A549 (cell line): Measurements from ENCODE around the gene TMCC3. TPM values are rescaled to one million over a fixed set of nuclear protein-coding genes. Genes with fewer than 3 reads are reported as not detected.

Source experiments
- ATAC-seq, 2 experiments: fragments of 200-7000 bp in 1 of 2; fragments of >200 bp in 1 of 2; cut with Nextera tagmentation in 1 of 2; cut with Tn5 transposase in 1 of 2; 3 replicates each; pipeline versions ENCODE4 v1.8.0 to v1.9.1; 2018 to 2020; ENCODE audit warnings: mild to moderate bottlenecking in 1 of 2, moderate library complexity in 1 of 2
- CTCF ChIA-PET: fragments of 300-600 bp; sonication (Branson Sonifier 250); formaldehyde crosslinking; extraction: SDS; loops from one replicate; lab custom pipeline; 2021; ENCODE audit warnings: antibody characterized with exemption, inconsistent platforms; lab: Yijun Ruan, JAX
- POLR2A ChIA-PET: fragments of 350-600 bp; formaldehyde crosslinking; extraction: SDS; loops from one replicate; lab custom pipeline; 2021; ENCODE audit warnings: antibody characterized with exemption, inconsistent platforms; lab: Yijun Ruan, JAX
- DNase-seq, 2 experiments: peaks; one replicate each; pipeline versions ENCODE4 v3.0.0 to v3.0.0-alpha.2; 2011 to 2016; ENCODE audit warnings: low read depth in 1 of 2, low spot score in 1 of 2
- FAIRE-seq: peaks from 2 replicates; lab custom pipeline; 2011; peaks lifted over from hg19 to GRCh38; lab: Jason Lieb, UNC
- H3K27ac ChIP-seq, 2 experiments: fragments of >200 bp; sonication (Bioruptor Twin); formaldehyde crosslinking; 3 replicates each; pipeline ENCODE4 v1.5.1; 2016 to 2017
- H3K4me1 ChIP-seq: fragments of >200 bp; sonication (Bioruptor Twin); formaldehyde crosslinking; 3 replicates; pipeline ENCODE4 v1.6.1; 2016
- H3K4me2 ChIP-seq: fragments of >200 bp; sonication (Bioruptor Twin); formaldehyde crosslinking; 3 replicates; pipeline ENCODE4 v1.6.1; 2016
- H3K4me3 ChIP-seq: fragments of >200 bp; sonication (Bioruptor Twin); formaldehyde crosslinking; 3 replicates; pipeline ENCODE4 v1.5.1; 2016
- H3K9me3 ChIP-seq: fragments of >200 bp; sonication (Bioruptor Twin); formaldehyde crosslinking; 3 replicates; pipeline ENCODE4 v1.6.1; 2016
- CEBPB ChIP-seq, 2 experiments: fragments of >200 bp in 1 of 2; sonication (Bioruptor Twin) in 1 of 2; formaldehyde crosslinking in 1 of 2; IDR thresholded peaks; 2 replicates each; pipeline ENCODE4 v1.6.1; 2012 to 2016
- CHD2 ChIP-seq: fragments of 150-350 bp; IDR thresholded peaks from 2 replicates; pipeline ENCODE4 v1.6.1; 2014; ENCODE audit warnings: low read length; ENCODE audit not compliant: partially characterized antibody
- CHD4 ChIP-seq: fragments of 200-600 bp; sonication (generic); IDR thresholded peaks from 2 replicates; pipeline ENCODE4 v1.6.1; 2016; ENCODE audit warnings: antibody characterized with exemption, mild to moderate bottlenecking, borderline replicate concordance
- CTCF ChIP-seq: fragments of >200 bp; sonication (Bioruptor Twin); formaldehyde crosslinking; IDR thresholded peaks from 3 replicates; pipeline ENCODE4 v1.5.1; 2016
- FOXS1 ChIP-seq: fragments of 250-450 bp; sonication (Bioruptor Pico); IDR thresholded peaks from 2 replicates; pipeline ENCODE4 v1.5.0; 2020; ENCODE audit warnings: mild to moderate bottlenecking, moderate library complexity
- GATA3 ChIP-seq: IDR thresholded peaks from 2 replicates; pipeline ENCODE4 v1.6.1; 2012; ENCODE audit warnings: borderline replicate concordance
- HES2 ChIP-seq: fragments of >200 bp; sonication (Bioruptor Twin); formaldehyde crosslinking; IDR thresholded peaks from 2 replicates; pipeline ENCODE4 v1.6.1; 2016
- HEYL ChIP-seq: fragments of 250-450 bp; sonication (Bioruptor Pico); IDR thresholded peaks from 2 replicates; pipeline ENCODE4 v1.8.0; 2021; ENCODE audit warnings: mild to moderate bottlenecking, moderate library complexity
- HMGXB4 ChIP-seq: fragments of 250-450 bp; sonication (Bioruptor Pico); IDR thresholded peaks from 2 replicates; pipeline ENCODE4 v1.5.0; 2021; ENCODE audit warnings: mild to moderate bottlenecking, moderate library complexity, borderline replicate concordance
- HOXA7 ChIP-seq: fragments of 250-450 bp; sonication (Bioruptor Pico); IDR thresholded peaks from 2 replicates; pipeline ENCODE4 v1.5.0; 2020; ENCODE audit warnings: mild to moderate bottlenecking, moderate library complexity
- HOXB13 ChIP-seq: fragments of 250-450 bp; sonication (Bioruptor Pico); IDR thresholded peaks from 2 replicates; pipeline ENCODE4 v1.5.0; 2020; ENCODE audit warnings: low read depth, mild to moderate bottlenecking, moderate library complexity
- HOXB5 ChIP-seq: fragments of 250-450 bp; sonication (Bioruptor Pico); IDR thresholded peaks from 2 replicates; pipeline ENCODE4 v1.5.0; 2020; ENCODE audit warnings: mild to moderate bottlenecking, moderate library complexity
- JUN ChIP-seq, 2 experiments: fragments of >200 bp; sonication (Bioruptor Twin); formaldehyde crosslinking; IDR thresholded peaks; 2 replicates in 1 of 2; 3 replicates in 1 of 2; pipeline ENCODE4 v1.6.1; 2016 to 2017
- JUNB ChIP-seq: fragments of >200 bp; sonication (Bioruptor Twin); formaldehyde crosslinking; IDR thresholded peaks from 2 replicates; pipeline ENCODE4 v1.6.1; 2016
- KDM1A ChIP-seq: fragments of 200-600 bp; sonication (generic); IDR thresholded peaks from 2 replicates; pipeline ENCODE4 v1.6.1; 2016; ENCODE audit warnings: low read depth, mild to moderate bottlenecking
- KDM5A ChIP-seq: fragments of 200-600 bp; sonication (generic); IDR thresholded peaks from 2 replicates; pipeline ENCODE4 v1.6.1; 2016; ENCODE audit warnings: antibody characterized with exemption, mild to moderate bottlenecking
- MAZ ChIP-seq: fragments of 150-350 bp; IDR thresholded peaks from 2 replicates; pipeline ENCODE4 v1.6.1; 2014; ENCODE audit warnings: antibody characterized with exemption, low read depth, low read length, borderline replicate concordance
- MYC ChIP-seq: IDR thresholded peaks from 2 replicates; pipeline ENCODE4 v1.6.1; 2012; ENCODE audit warnings: mild to moderate bottlenecking, inconsistent platforms, low read length, improper control_type of control experiment, borderline replicate concordance
- NR3C1 ChIP-seq: fragments of >200 bp; sonication (Bioruptor Twin); formaldehyde crosslinking; IDR thresholded peaks from 3 replicates; pipeline ENCODE4 v1.6.1; 2017
- PBX3 ChIP-seq: IDR thresholded peaks from 2 replicates; pipeline ENCODE4 v1.6.1; 2012
- POLR2A ChIP-seq: IDR thresholded peaks from 2 replicates; pipeline ENCODE4 v1.6.1; 2012; ENCODE audit warnings: mild to moderate bottlenecking, low read length
- RAD21 ChIP-seq, 2 experiments: fragments of >200 bp in 1 of 2; sonication (Bioruptor Twin) in 1 of 2; formaldehyde crosslinking in 1 of 2; IDR thresholded peaks in 1 of 2; conservative IDR thresholded peaks in 1 of 2; 2 replicates in 1 of 2; 3 replicates in 1 of 2; pipeline ENCODE4 v1.6.1; 2012 to 2018; ENCODE audit warnings: inconsistent platforms in 1 of 2
- RARB ChIP-seq: fragments of 250-450 bp; sonication (Bioruptor Pico); IDR thresholded peaks from 2 replicates; pipeline ENCODE4 v1.8.0; 2021; ENCODE audit warnings: mild to moderate bottlenecking, moderate library complexity
- SMC3 ChIP-seq: fragments of >200 bp; sonication (Bioruptor Twin); formaldehyde crosslinking; IDR thresholded peaks from 3 replicates; pipeline ENCODE4 v1.6.1; 2018; ENCODE audit warnings: inconsistent platforms
- ZC3H11A ChIP-seq: fragments of 450-650 bp; IDR thresholded peaks from 2 replicates; pipeline ENCODE4 v1.6.1; 2014; ENCODE audit warnings: antibody characterized with exemption, mild to moderate bottlenecking
- ZFP36 ChIP-seq: fragments of 450-650 bp; IDR thresholded peaks from 2 replicates; pipeline ENCODE4 v1.6.1; 2014; ENCODE audit warnings: borderline replicate concordance; ENCODE audit not compliant: partially characterized antibody
- WGBS: methylation state at CpG from one replicate; pipeline ENCODE4 v1.1.6; 2017; ENCODE audit errors: missing lambda C conversion rate; 5-methylcytosine and 5-hydroxymethylcytosine counted together
- polyA plus RNA-seq, 4 experiments: library from polyadenylated mRNA; depleted of rRNA in 3 of 4; stranded (reverse); fragments of >200 nt; fragmentation: RNase III in 1 of 4; extraction: RNeasy Plus Mini Kit Qiagen cat#74134 plus additional on column Dnase treatment in 1 of 4; gene quantifications; 2 replicates in 3 of 4; 3 replicates in 1 of 4; pipeline ENCODE4 v1.2.3, GENCODE V29; 2011 to 2017
- TF ChIP-seq, protein P1 (sequence below): fragments of 250-450 bp; sonication (Bioruptor Pico); IDR thresholded peaks from 2 replicates; pipeline ENCODE4 v1.5.0; 2020; ENCODE audit warnings: low read depth, mild to moderate bottlenecking, moderate library complexity
- TF ChIP-seq, protein P2 (sequence below): fragments of 450-650 bp; IDR thresholded peaks from 2 replicates; pipeline ENCODE4 v1.6.1; 2014; ENCODE audit warnings: antibody characterized with exemption
- TF ChIP-seq, protein P3 (sequence below): IDR thresholded peaks from 2 replicates; pipeline ENCODE4 v1.6.1; 2012

Gene TMCC3
- polyA plus RNA-seq, 2 of the 4 experiments (the other 2 are of a cell fraction) = 0.50 to 0.62 TPM

GRCh38 chr12:94698578-94698977 lies 48.2 kb upstream of the TMCC3 start (continued):
- TF ChIP-seq, protein P1, sequence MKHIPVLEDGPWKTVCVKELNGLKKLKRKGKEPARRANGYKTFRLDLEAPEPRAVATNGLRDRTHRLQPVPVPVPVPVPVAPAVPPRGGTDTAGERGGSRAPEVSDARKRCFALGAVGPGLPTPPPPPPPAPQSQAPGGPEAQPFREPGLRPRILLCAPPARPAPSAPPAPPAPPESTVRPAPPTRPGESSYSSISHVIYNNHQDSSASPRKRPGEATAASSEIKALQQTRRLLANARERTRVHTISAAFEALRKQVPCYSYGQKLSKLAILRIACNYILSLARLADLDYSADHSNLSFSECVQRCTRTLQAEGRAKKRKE (CRISPR knock-in tag) = no peak
- TF ChIP-seq HES2 = no peak
- no peak for TF ChIP-seq HEYL (CRISPR knock-in tag)

DNA sequence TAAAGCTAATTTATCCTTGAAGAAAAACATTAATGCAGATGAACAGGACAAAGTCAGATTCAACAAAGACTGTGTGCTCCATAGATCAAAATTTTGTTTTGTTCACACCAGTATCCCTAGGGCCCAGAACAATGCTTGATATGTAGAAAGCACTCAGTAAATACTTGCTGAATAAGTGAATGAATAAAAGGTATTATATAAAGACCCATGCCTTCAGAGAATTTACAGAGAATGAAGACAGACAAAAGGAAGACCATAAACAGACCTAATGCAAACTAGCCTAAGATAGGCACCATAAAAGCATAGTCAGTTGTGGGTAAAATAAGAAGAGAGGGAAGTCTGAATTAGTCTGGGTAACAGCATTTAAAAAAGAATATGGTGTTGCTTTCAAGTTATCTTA lies 47.3 kb upstream of the TMCC3 start:
- no peaks in the 10 kb centered on the region; the same call in 2 of the 3 replicates for H3K4me1 ChIP-seq
- no peak for TF ChIP-seq CHD4
- no peak for TF ChIP-seq KDM1A
- TF ChIP-seq, protein P2, sequence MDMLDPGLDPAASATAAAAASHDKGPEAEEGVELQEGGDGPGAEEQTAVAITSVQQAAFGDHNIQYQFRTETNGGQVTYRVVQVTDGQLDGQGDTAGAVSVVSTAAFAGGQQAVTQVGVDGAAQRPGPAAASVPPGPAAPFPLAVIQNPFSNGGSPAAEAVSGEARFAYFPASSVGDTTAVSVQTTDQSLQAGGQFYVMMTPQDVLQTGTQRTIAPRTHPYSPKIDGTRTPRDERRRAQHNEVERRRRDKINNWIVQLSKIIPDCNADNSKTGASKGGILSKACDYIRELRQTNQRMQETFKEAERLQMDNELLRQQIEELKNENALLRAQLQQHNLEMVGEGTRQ = no peak
- TF ChIP-seq SMC3 = no peak
- TF ChIP-seq RARB = no peak
- no peak for TF ChIP-seq KDM5A
- no peak for TF ChIP-seq NR3C1
- no peak for TF ChIP-seq CTCF
- TF ChIP-seq JUN (IDR thresholded peaks at IDR 0.05) = no peak
- no peak for TF ChIP-seq GATA3
- TF ChIP-seq PBX3 = no peak
- TF ChIP-seq HMGXB4 = no peak
- no peak for TF ChIP-seq POLR2A
- TF ChIP-seq HOXB13 (CRISPR knock-in tag) = no peak
- ATAC-seq (no peak), DNase-seq (no peak), FAIRE-seq (no peak)
- ChIA-PET POLR2A (no interaction called here), CTCF (no interaction called here)
- no peak overlapping the region for H3K4me2 ChIP-seq
- H3K4me3 ChIP-seq = no peak overlapping the region
- no peaks in the 10 kb centered on the region; the same call in 2 of the 3 replicates for H3K9me3 ChIP-seq
- no peak overlapping the region for H3K27ac ChIP-seq

DNA sequence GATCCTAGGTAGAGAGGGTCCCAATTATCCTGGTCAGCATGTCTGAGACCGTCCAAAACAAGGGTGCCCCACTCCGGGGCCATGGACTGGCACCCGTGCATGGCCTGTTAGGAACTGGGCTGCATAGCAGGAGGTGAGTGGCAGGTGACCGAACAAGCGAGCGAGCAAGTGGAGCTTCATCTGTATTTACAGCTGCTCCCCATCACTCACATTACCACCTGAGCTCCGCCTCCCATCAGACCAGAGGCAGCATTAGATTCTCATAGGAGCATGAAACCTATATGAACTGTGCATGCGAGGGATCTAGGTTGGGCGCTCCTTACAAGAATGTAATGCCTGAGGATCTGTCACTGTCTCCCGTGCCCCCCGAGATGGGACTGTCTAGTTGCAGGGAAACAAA lies 44.4 kb upstream of the TMCC3 start:
- H3K27ac ChIP-seq = no peak overlapping the region
- no peak overlapping the region for H3K4me3 ChIP-seq
- no peak for DNase-seq
- FAIRE-seq = no peak
- POLR2A ChIA-PET = no interaction called here
- no peak overlapping the region for H3K4me2 ChIP-seq
- ATAC-seq = no peak
- CTCF ChIA-PET = interaction anchor here (1.0 kb wide), 1 partner anchor 27 kb away, joined by 3 read pairs; no protein-coding TSS in a partner anchor
- no peaks in the 10 kb centered on the region; the same call in 2 of the 3 replicates for H3K9me3 ChIP-seq
- WGBS = 82% methylated on average over 11 of the region's 11 CpGs
- peaks cover 12% of the 10 kb centered on the region; the same call in 2 of the 3 replicates for H3K4me1 ChIP-seq
- TF ChIP-seq ZFP36 = no peak
- TF ChIP-seq PBX3 = no peak
- TF ChIP-seq HES2 = no peak
- TF ChIP-seq, protein P3, sequence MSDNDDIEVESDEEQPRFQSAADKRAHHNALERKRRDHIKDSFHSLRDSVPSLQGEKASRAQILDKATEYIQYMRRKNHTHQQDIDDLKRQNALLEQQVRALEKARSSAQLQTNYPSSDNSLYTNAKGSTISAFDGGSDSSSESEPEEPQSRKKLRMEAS = no peak
- no peak for TF ChIP-seq ZC3H11A
- no peak for TF ChIP-seq RAD21 (conservative IDR thresholded peaks at IDR 0.05 in 1 of 2, IDR thresholded peaks at IDR 0.05 in 1 of 2)
- no peak for TF ChIP-seq JUN (IDR thresholded peaks at IDR 0.05)
- TF ChIP-seq CHD2 = no peak
- no peak for TF ChIP-seq MAZ
- no peak for TF ChIP-seq CEBPB (IDR thresholded peaks at IDR 0.05)
- TF ChIP-seq MYC = no peak
- no peak for TF ChIP-seq NR3C1
- TF ChIP-seq CHD4 = no peak
- TF ChIP-seq HOXB5 = no peak
- no peak for TF ChIP-seq HOXA7
- TF ChIP-seq JUNB = no peak
- TF ChIP-seq FOXS1 (CRISPR knock-in tag) = no peak
